CD4-positive, CD25-positive, alpha-beta regulatory T cell (primary cell): ENCODE results near the gene MT1X. TPM values are rescaled to one million over a fixed set of nuclear protein-coding genes. Genes with fewer than 3 reads are reported as not detected.
A peak's percentile ranks its signal among the peaks of the same experiment; 100 is the strongest.

Experiments
- ATAC-seq, 2 donors: fragments of 150-1000 bp; cut with Tn5 transposase; one replicate each; pipeline ENCODE4 v1.10.0; 2021; ENCODE audit warnings: low read depth in 2 of 2, moderate number of reproducible peaks in 2 of 2, moderate library complexity in 1 of 2
- DNase-seq, 3 donors: peaks; one replicate each; pipeline versions ENCODE4 v3.0.0 to v3.0.0-alpha.2; 2012 to 2022; ENCODE audit warnings: mixed read lengths in 1 of 3
- H3K27ac ChIP-seq: one replicate; pipeline ENCODE4 v1.7.0; 2013; ENCODE audit warnings: mild to moderate bottlenecking, low read length; ENCODE audit not compliant: insufficient read depth, poor library complexity, severe bottlenecking
- H3K27me3 ChIP-seq: one replicate; pipeline ENCODE4 v1.7.0; 2013; ENCODE audit warnings: low read length; ENCODE audit not compliant: control insufficient read depth, insufficient read depth
- H3K36me3 ChIP-seq: one replicate; pipeline ENCODE4 v1.7.0; 2013; ENCODE audit warnings: mild to moderate bottlenecking, low read length, moderate library complexity; ENCODE audit not compliant: control insufficient read depth, insufficient read depth
- H3K4me1 ChIP-seq: 2 replicates; pipeline ENCODE4 v1.7.0; 2013; ENCODE audit warnings: mild to moderate bottlenecking, low read length; ENCODE audit not compliant: insufficient read depth, control insufficient read depth, poor library complexity, severe bottlenecking
- H3K4me3 ChIP-seq: one replicate; pipeline ENCODE4 v1.7.0; 2013; ENCODE audit warnings: low read depth, mild to moderate bottlenecking, low read length, moderate library complexity
- H3K9me3 ChIP-seq, 2 experiments: 1 replicate in 1 of 2; 2 replicates in 1 of 2; pipeline ENCODE4 v1.7.0; 2013; ENCODE audit warnings: low read length in 2 of 2, mild to moderate bottlenecking in 1 of 2, moderate library complexity in 1 of 2; ENCODE audit not compliant: control insufficient read depth in 2 of 2
- H3K27ac Mint-ChIP-seq, 3 donors: one replicate each; pipeline ENCODE4 v1.8.0; 2020 to 2022; ENCODE audit warnings: mild to moderate bottlenecking in 3 of 3, mixed read lengths in 3 of 3, moderate library complexity in 2 of 3
- H3K27me3 Mint-ChIP-seq: one replicate; pipeline ENCODE4 v1.8.0; 2022; ENCODE audit warnings: mild to moderate bottlenecking, mixed read lengths
- H3K36me3 Mint-ChIP-seq: one replicate; pipeline ENCODE4 v1.8.0; 2020; ENCODE audit warnings: mixed read lengths
- H3K4me1 Mint-ChIP-seq, 4 donors: one replicate each; pipeline ENCODE4 v1.8.0; 2020 to 2022; ENCODE audit warnings: mixed read lengths in 4 of 4, mild to moderate bottlenecking in 1 of 4
- H3K4me3 Mint-ChIP-seq, 4 donors: one replicate each; pipeline ENCODE4 v1.8.0; 2020 to 2022; ENCODE audit warnings: mild to moderate bottlenecking in 4 of 4, mixed read lengths in 4 of 4, moderate library complexity in 3 of 4
- H3K9me3 Mint-ChIP-seq, 7 donors: one replicate each; pipeline ENCODE4 v1.8.0; 2020 to 2022; ENCODE audit warnings: mixed read lengths in 7 of 7, mild to moderate bottlenecking in 3 of 7, moderate library complexity in 2 of 7
- polyA plus RNA-seq, 4 donors: library from polyadenylated mRNA; unstranded; fragments of 300-500 nt; fragmentation: Illumina TruSeq; gene quantifications; one replicate each; pipeline ENCODE4 v1.2.3, GENCODE V29; 2021
- total RNA-seq: library from RNA; stranded (reverse); gene quantifications from one replicate; pipeline ENCODE4 v1.2.3, GENCODE V29; 2022

The MT1X gene
- total and polyA plus RNA-seq, 5 donors from 2014 or later = 20.2 to 231 (median 157) TPM

- peaks cover 0 to 6% (median 0%) of the 10 kb centered on the region in 7 donors for H3K9me3 Mint-ChIP-seq
- DNase-seq = no peak
- no peaks in the 10 kb centered on the region for H3K36me3 ChIP-seq
- no peak overlapping the region for H3K27ac ChIP-seq
- H3K27me3 Mint-ChIP-seq = peaks cover 4% of the 10 kb centered on the region
- H3K9me3 ChIP-seq = no peaks in the 10 kb centered on the region
- peaks cover 0 to 6% (median 0%) of the 10 kb centered on the region in 4 donors for H3K4me1 Mint-ChIP-seq
- no peak overlapping the region for H3K27ac Mint-ChIP-seq
- ATAC-seq = no peak
- H3K4me1 ChIP-seq = no peaks in the 10 kb centered on the region
- no peak overlapping the region for H3K4me3 ChIP-seq
- no peaks in the 10 kb centered on the region for H3K36me3 Mint-ChIP-seq
- H3K27me3 ChIP-seq = no peaks in the 10 kb centered on the region
- H3K4me3 Mint-ChIP-seq = no peak overlapping the region
Measured at GRCh38 chr16:56695246-56695645, 13.0 kb downstream of the MT1X start.

GRCh38 chr16:56697456-56698155, 15.3 kb downstream of the MT1X start:
- H3K27ac Mint-ChIP-seq = no peak overlapping the region
- H3K4me3 Mint-ChIP-seq = no peak overlapping the region
- H3K9me3 ChIP-seq = no peaks in the 10 kb centered on the region
- peaks cover 4% of the 10 kb centered on the region for H3K27me3 Mint-ChIP-seq
- DNase-seq (no peak), ATAC-seq (no peak)
- peaks cover 0 to 12% (median 7%) of the 10 kb centered on the region in 4 donors for H3K4me1 Mint-ChIP-seq
- H3K4me1 ChIP-seq = no peaks in the 10 kb centered on the region
- no peaks in the 10 kb centered on the region for H3K36me3 ChIP-seq
- H3K27me3 ChIP-seq = no peaks in the 10 kb centered on the region
- no peak overlapping the region for H3K27ac ChIP-seq
- peaks cover 0 to 6% (median 0%) of the 10 kb centered on the region in 7 donors for H3K9me3 Mint-ChIP-seq
- no peak overlapping the region for H3K4me3 ChIP-seq
- no peaks in the 10 kb centered on the region for H3K36me3 Mint-ChIP-seq

GRCh38 chr16:56700195-56700594, 17.9 kb downstream of the MT1X start:
- H3K27ac ChIP-seq = no peak overlapping the region
- Mint-ChIP-seq H3K9me3 (peaks cover 0 to 6% (median 0%) of the 10 kb centered on the region in 7 donors), H3K4me3 (no peak overlapping the region), H3K36me3 (no peaks in the 10 kb centered on the region), H3K27me3 (peaks cover 4% of the 10 kb centered on the region), H3K4me1 (peaks cover 0 to 11% (median 6%) of the 10 kb centered on the region in 4 donors), H3K27ac (no peak overlapping the region)
- no peak for ATAC-seq
- no peak overlapping the region for H3K4me3 ChIP-seq
- no peaks in the 10 kb centered on the region for H3K27me3 ChIP-seq
- H3K9me3 ChIP-seq = no peaks in the 10 kb centered on the region
- no peak for DNase-seq
- H3K36me3 ChIP-seq = no peaks in the 10 kb centered on the region
- H3K4me1 ChIP-seq = no peaks in the 10 kb centered on the region

- Histone ChIP-seq H3K27me3 (no peaks in the 10 kb centered on the region), H3K4me3 (no peak overlapping the region), H3K9me3 (no peaks in the 10 kb centered on the region), H3K27ac (no peak overlapping the region), H3K4me1 (no peaks in the 10 kb centered on the region), H3K36me3 (no peaks in the 10 kb centered on the region)
- no peaks in the 10 kb centered on the region for H3K36me3 Mint-ChIP-seq
- H3K27me3 Mint-ChIP-seq = peaks cover 4% of the 10 kb centered on the region
- peaks cover 0 to 15% (median 6%) of the 10 kb centered on the region in 4 donors for H3K4me1 Mint-ChIP-seq
- DNase-seq (no peak), ATAC-seq (no peak)
- H3K9me3 Mint-ChIP-seq = peaks cover 0 to 6% (median 0%) of the 10 kb centered on the region in 7 donors
- H3K4me3 Mint-ChIP-seq = no peak overlapping the region
- no peak overlapping the region for H3K27ac Mint-ChIP-seq
Measured at GRCh38 chr16:56700631-56701030, 18.4 kb downstream of the MT1X start.

GRCh38 chr16:56701534-56701933, 19.3 kb downstream of the MT1X start:
- ATAC-seq (no peak), DNase-seq (no peak)
- peaks cover 4% of the 10 kb centered on the region for H3K27me3 Mint-ChIP-seq
- Histone ChIP-seq H3K27ac (no peak overlapping the region), H3K4me1 (no peaks in the 10 kb centered on the region), H3K9me3 (no peaks in the 10 kb centered on the region), H3K27me3 (no peaks in the 10 kb centered on the region), H3K36me3 (no peaks in the 10 kb centered on the region), H3K4me3 (no peak overlapping the region)
- H3K4me1 Mint-ChIP-seq = peaks cover 0 to 15% (median 6%) of the 10 kb centered on the region in 4 donors
- H3K27ac Mint-ChIP-seq = peak overlapping the region in 2 of 3 donors; percentile 25 to 79
- H3K9me3 Mint-ChIP-seq = peaks cover 0 to 5% (median 0%) of the 10 kb centered on the region in 7 donors
- H3K4me3 Mint-ChIP-seq = no peak overlapping the region
- H3K36me3 Mint-ChIP-seq = no peaks in the 10 kb centered on the region

GRCh38 chr16:56702836-56703235, 20.6 kb downstream of the MT1X start:
- H3K4me1 ChIP-seq = no peaks in the 10 kb centered on the region
- no peaks in the 10 kb centered on the region for H3K36me3 ChIP-seq
- H3K9me3 ChIP-seq = no peaks in the 10 kb centered on the region
- H3K4me1 Mint-ChIP-seq = peaks cover 0 to 20% (median 7%) of the 10 kb centered on the region in 4 donors
- DNase-seq = no peak
- H3K27ac ChIP-seq = no peak overlapping the region
- no peak overlapping the region for H3K27ac Mint-ChIP-seq
- no peaks in the 10 kb centered on the region for H3K27me3 Mint-ChIP-seq
- peaks cover 0 to 1% (median 0%) of the 10 kb centered on the region in 7 donors for H3K9me3 Mint-ChIP-seq
- H3K4me3 ChIP-seq = no peak overlapping the region
- no peak for ATAC-seq
- no peak overlapping the region for H3K4me3 Mint-ChIP-seq
- H3K36me3 Mint-ChIP-seq = no peaks in the 10 kb centered on the region
- H3K27me3 ChIP-seq = no peaks in the 10 kb centered on the region

- H3K4me3 ChIP-seq = peak overlapping the region; percentile 70
- peak overlapping the region; percentile 73 to 94 (median 90) for H3K4me3 Mint-ChIP-seq
- peaks cover 5% of the 10 kb centered on the region for H3K36me3 Mint-ChIP-seq
- peak overlapping the region; percentile 17 for H3K27ac ChIP-seq
- no peaks in the 10 kb centered on the region for H3K9me3 Mint-ChIP-seq
- H3K4me1 ChIP-seq = peaks cover 19% of the 10 kb centered on the region
- DNase-seq = peak in 2 of 3 donors; percentile 28 to 86
- peaks cover 0 to 53% (median 26%) of the 10 kb centered on the region in 4 donors for H3K4me1 Mint-ChIP-seq
- H3K36me3 ChIP-seq = no peaks in the 10 kb centered on the region
- H3K27ac Mint-ChIP-seq = peak overlapping the region; percentile 94 to 99 (median 95)
- no peaks in the 10 kb centered on the region for H3K9me3 ChIP-seq
- H3K27me3 ChIP-seq = no peaks in the 10 kb centered on the region
- H3K27me3 Mint-ChIP-seq = no peaks in the 10 kb centered on the region
- ATAC-seq = peak; percentile 87 to 93
Measured at GRCh38 chr16:56708525-56709442, 26.5 kb downstream of the MT1X start.
